GM18505 (cell line): Measurements from ENCODE around the gene CALCOCO2.
A peak's percentile ranks its signal among the peaks of the same experiment; 100 is the strongest.

Source experiments
- ATAC-seq: cut with Tn5 transposase; IDR thresholded peaks from one replicate; pipeline ENCODE4 v1.9.1; 2021; ENCODE audit not compliant: unreplicated experiment
- POLR2A ChIP-seq: IDR thresholded peaks from 4 replicates; pipeline ENCODE4 v1.6.1; 2011; ENCODE audit warnings: borderline replicate concordance; ENCODE audit not compliant: insufficient read depth, insufficient read length; ENCODE audit errors: extremely low read depth

CALCOCO2 gene

DNA sequence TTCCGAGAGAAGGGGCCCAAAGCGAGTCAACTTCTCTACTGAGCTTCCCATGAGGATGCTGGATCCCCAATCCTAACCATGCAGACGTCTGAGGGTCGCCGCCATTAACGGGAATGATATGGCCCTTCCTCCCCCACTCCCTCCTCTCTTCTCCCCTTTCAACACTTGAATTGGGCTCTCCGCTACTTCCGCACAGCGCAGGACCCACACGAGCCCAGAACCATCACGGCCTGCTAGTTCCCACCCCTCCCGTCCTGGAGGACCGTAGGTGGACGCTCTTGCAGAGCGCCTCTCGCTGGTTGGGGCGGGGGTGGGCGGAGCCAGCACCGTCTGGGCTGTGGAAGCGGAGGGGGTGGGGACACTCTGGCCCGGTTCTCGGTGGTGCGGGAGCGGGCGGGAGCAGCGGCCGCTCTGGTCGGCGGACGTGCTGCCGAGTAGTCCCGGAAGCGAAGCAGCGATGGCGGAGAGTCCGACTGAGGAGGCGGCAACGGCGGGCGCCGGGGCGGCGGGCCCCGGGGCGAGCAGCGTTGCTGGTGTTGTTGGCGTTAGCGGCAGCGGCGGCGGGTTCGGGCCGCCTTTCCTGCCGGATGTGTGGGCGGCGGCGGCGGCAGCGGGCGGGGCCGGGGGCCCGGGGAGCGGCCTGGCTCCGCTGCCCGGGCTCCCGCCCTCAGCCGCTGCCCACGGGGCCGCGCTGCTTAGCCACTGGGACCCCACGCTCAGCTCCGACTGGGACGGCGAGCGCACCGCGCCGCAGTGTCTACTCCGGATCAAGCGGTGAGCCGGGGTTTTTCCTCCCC, 77.4 kb downstream of the CALCOCO2 start, which contains the start of gene UBE2Z:
Gene UBE2Z, plus strand, starts transcription at position 361 of the 797 bp plus-strand sequence. Its CDS starts 97 bp downstream, at position 458.
- TF ChIP-seq POLR2A, result peak; percentile 92
- peak; percentile 67 for ATAC-seq

DNA sequence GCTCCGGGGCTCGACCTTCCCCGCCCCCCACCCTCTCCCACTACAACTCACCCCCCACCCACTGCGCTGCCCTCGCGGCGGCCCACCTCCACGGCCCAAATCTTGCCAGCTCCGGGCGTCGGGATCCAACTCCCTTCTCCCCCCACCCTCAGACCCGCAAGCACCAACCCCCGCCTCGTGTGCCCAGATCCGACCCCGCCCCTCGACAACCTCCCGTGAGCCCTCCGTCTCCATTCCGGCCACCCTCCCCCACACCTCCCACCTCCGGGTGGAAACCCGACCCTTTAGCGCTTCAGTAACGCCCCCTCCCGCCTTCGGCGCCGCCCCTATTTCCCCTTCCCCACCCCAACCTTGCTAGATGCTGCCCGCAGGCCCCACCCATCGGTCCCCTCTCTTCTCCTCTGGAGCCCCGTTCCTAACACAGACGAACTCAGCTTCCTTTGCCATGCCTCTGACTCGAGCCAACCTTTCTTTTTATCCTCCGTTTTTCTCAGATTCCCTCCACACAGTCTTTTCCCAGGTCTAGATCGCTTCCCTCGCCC, 78.1 kb downstream of the CALCOCO2 start:
- peak; percentile 44 for ATAC-seq
- TF ChIP-seq POLR2A, result no peak

DNA sequence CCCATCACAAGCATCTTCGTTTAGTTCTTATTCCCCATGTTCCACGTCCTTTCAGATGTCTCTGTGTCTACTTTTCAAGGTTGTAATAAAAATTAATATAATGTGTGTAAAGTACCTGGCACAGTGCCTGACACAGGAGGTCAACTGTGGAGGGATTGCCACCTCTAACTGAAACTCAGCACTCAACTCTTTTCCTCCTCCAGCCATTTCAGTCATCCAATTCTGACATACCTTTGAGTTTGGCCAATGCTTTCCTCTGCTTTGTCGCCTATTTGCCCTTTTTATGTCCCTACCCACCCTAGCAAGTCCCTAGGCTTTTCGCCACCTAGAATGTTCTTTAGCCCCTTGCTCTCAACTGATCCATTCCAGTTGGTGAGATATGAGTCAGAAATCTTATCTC, 78.9 kb downstream of the CALCOCO2 start:
- TF ChIP-seq POLR2A, result no peak
- no peak for ATAC-seq

DNA sequence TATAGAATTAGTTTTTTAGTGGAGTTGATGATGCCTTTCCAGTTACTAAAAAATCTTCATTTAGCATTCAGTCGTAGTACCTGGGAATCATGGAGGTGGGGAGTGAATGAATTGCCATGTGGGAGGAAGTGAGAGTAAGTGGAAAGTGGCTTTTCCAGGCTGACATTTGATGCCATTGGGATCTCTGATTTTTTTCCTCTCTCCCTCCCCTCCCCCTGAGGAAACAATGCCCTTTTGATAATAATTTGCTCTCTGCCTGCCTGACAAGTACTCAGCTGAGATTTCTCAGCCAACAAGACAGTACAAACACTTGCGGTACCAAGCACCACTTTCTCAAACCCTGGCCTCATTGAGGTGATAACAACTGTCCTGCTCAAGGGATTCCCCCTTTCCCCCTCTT, 79.5 kb downstream of the CALCOCO2 start:
- no peak for ATAC-seq
- TF ChIP-seq POLR2A, result no peak

DNA sequence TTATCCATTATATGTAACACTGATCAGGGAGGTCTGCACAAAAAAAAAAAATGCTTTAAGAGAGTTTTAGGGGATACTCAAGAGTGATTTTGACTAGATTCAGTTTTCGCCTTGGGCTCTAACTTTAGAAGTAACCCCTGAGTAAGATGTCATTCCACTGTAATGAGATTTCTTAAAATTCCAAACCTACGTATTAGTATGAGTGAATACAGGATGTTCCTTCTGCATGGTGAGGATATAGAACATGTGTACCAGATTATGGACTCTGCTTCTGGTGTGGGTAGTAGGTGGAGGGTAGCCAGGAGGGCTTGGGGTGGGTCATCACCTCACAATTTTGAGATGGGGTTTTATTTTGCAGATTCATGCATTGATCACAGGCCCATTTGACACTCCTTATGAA, 81.6 kb downstream of the CALCOCO2 start:
- ATAC-seq, result no peak

More for the DNA sequence above, 81.6 kb downstream of the CALCOCO2 start:
- no peak for TF ChIP-seq POLR2A
